Measurements from ENCODE around the gene ZBTB16. TPM values are rescaled to one million over a fixed set of nuclear protein-coding genes. Genes with fewer than 3 reads are reported as not detected.

Gene ZBTB16
- polyA plus RNA-seq, 1 donor from 2014 or later: 0.45 TPM

DNA sequence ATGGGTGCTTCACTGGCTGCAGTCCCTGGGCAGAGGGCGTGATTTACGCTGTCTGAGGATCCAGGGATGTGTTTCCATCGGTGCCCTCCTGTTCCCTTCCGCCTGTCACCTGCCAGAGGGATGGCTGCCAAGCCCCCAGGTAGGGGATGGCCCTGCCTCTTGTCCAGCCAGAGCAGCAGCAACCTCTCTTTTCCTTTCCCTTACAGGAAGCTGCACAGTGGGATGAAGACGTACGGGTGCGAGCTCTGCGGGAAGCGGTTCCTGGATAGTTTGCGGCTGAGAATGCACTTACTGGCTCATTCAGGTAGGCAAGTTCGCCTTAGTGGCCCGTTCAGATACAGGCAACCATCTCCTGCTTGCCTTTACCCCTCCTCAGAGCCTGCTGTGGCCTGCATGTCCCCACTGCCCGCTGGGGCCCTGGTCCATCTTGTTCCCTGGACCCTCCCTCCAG is 96.6 kb downstream of the ZBTB16 start:
- Histone ChIP-seq H3K9me2 (ENCODE audit: insufficient read depth, low read length) (no peaks in the 10 kb centered on the region), H3F3A (ENCODE audit: insufficient read depth, low read length, poor library complexity, severe bottlenecking) (no peaks in the 10 kb centered on the region), H2AFZ (ENCODE audit: low read depth, low read length) (no peak overlapping the region), H4K20me1 (ENCODE audit: insufficient read depth) (no peaks in the 10 kb centered on the region), H3K27me3 (ENCODE audit: insufficient read depth, low read depth, low read length) (no peaks in the 10 kb centered on the region), H3K9me3 (ENCODE audit: low read length) (no peaks in the 10 kb centered on the region), H3K4me2 (ENCODE audit: low read length) (no peak overlapping the region), H3K4me3 (ENCODE audit: low read length) (no peak overlapping the region), H3K27ac (ENCODE audit: low read length) (no peak overlapping the region), H3K9ac (ENCODE audit: low read length) (no peak overlapping the region), H3K36me3 (ENCODE audit: insufficient read depth, low read length) (no peaks in the 10 kb centered on the region), H3K79me2 (replicated peaks; ENCODE audit: insufficient read depth, low read length) (no peaks in the 10 kb centered on the region)
- TF ChIP-seq RAD21 (conservative IDR thresholded peaks at IDR 0.05) (no peak), MXI1 (conservative IDR thresholded peaks at IDR 0.05; ENCODE audit: poor library complexity, severe bottlenecking) (no peak), EZH2 (IDR thresholded peaks at IDR 0.05; ENCODE audit: borderline replicate concordance, insufficient read depth, low read length, poor library complexity, severe bottlenecking) (no peak), TAF1 (IDR thresholded peaks at IDR 0.05; ENCODE audit: low read depth) (no peak), POLR2AphosphoS5 (IDR thresholded peaks at IDR 0.05) (no peak), SMC3 (conservative IDR thresholded peaks at IDR 0.05; ENCODE audit: poor library complexity) (no peak), EP300 (conservative IDR thresholded peaks at IDR 0.05; ENCODE audit: poor library complexity, severe bottlenecking) (no peak)
- TF ChIP-seq, protein P1, sequence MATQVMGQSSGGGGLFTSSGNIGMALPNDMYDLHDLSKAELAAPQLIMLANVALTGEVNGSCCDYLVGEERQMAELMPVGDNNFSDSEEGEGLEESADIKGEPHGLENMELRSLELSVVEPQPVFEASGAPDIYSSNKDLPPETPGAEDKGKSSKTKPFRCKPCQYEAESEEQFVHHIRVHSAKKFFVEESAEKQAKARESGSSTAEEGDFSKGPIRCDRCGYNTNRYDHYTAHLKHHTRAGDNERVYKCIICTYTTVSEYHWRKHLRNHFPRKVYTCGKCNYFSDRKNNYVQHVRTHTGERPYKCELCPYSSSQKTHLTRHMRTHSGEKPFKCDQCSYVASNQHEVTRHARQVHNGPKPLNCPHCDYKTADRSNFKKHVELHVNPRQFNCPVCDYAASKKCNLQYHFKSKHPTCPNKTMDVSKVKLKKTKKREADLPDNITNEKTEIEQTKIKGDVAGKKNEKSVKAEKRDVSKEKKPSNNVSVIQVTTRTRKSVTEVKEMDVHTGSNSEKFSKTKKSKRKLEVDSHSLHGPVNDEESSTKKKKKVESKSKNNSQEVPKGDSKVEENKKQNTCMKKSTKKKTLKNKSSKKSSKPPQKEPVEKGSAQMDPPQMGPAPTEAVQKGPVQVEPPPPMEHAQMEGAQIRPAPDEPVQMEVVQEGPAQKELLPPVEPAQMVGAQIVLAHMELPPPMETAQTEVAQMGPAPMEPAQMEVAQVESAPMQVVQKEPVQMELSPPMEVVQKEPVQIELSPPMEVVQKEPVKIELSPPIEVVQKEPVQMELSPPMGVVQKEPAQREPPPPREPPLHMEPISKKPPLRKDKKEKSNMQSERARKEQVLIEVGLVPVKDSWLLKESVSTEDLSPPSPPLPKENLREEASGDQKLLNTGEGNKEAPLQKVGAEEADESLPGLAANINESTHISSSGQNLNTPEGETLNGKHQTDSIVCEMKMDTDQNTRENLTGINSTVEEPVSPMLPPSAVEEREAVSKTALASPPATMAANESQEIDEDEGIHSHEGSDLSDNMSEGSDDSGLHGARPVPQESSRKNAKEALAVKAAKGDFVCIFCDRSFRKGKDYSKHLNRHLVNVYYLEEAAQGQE (IDR thresholded peaks at IDR 0.05; ENCODE audit: borderline replicate concordance): no peak
- TF ChIP-seq, protein P2, sequence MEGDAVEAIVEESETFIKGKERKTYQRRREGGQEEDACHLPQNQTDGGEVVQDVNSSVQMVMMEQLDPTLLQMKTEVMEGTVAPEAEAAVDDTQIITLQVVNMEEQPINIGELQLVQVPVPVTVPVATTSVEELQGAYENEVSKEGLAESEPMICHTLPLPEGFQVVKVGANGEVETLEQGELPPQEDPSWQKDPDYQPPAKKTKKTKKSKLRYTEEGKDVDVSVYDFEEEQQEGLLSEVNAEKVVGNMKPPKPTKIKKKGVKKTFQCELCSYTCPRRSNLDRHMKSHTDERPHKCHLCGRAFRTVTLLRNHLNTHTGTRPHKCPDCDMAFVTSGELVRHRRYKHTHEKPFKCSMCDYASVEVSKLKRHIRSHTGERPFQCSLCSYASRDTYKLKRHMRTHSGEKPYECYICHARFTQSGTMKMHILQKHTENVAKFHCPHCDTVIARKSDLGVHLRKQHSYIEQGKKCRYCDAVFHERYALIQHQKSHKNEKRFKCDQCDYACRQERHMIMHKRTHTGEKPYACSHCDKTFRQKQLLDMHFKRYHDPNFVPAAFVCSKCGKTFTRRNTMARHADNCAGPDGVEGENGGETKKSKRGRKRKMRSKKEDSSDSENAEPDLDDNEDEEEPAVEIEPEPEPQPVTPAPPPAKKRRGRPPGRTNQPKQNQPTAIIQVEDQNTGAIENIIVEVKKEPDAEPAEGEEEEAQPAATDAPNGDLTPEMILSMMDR (IDR thresholded peaks at IDR 0.05; ENCODE audit: poor library complexity, severe bottlenecking): no peak

DNA sequence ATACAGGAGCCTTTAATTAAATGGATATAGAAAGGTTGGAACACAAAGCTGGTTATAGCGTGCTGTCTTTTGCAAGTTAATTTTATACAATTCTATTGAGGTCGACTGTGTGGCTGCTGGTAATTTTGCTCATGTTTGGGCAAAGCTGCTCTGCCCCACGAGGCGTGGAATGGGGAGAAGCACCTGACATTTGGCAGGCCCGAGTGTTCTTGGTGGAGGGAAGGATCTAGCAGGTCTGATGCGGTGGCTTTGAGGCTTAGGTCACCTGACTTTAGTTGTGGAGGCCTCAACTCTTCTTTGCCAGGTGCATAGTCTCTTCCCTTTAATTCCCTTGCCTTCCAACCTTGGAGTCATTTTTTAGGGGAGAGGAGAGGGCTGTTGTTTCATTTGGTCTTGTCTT is 97.3 kb downstream of the ZBTB16 start:
- H3K4me2 ChIP-seq (ENCODE audit: low read length): no peak overlapping the region
- H3K4me3 ChIP-seq (ENCODE audit: low read length): no peak overlapping the region
- H3K9me3 ChIP-seq (ENCODE audit: low read length): no peaks in the 10 kb centered on the region
- no peaks in the 10 kb centered on the region for H3F3A ChIP-seq (ENCODE audit: insufficient read depth, low read length, poor library complexity, severe bottlenecking)
- no peak overlapping the region for H3K27ac ChIP-seq (ENCODE audit: low read length)
- H4K20me1 ChIP-seq (ENCODE audit: insufficient read depth): no peaks in the 10 kb centered on the region
- no peak overlapping the region for H2AFZ ChIP-seq (ENCODE audit: low read depth, low read length)
- no peaks in the 10 kb centered on the region for H3K27me3 ChIP-seq (ENCODE audit: insufficient read depth, low read depth, low read length)
- no peaks in the 10 kb centered on the region for H3K79me2 ChIP-seq (replicated peaks; ENCODE audit: insufficient read depth, low read length)
- no peaks in the 10 kb centered on the region for H3K36me3 ChIP-seq (ENCODE audit: insufficient read depth, low read length)
- H3K9me2 ChIP-seq (ENCODE audit: insufficient read depth, low read length): no peaks in the 10 kb centered on the region
- no peak overlapping the region for H3K9ac ChIP-seq (ENCODE audit: low read length)
- TF ChIP-seq MXI1 (conservative IDR thresholded peaks at IDR 0.05; ENCODE audit: poor library complexity, severe bottlenecking): no peak
